Activated T-helper 1 cell treated with Interleukin-2 at 50 U/mL for 16 hours (primary cell): ENCODE data around the gene NCOA3.

Experiments used
- DNase-seq: peaks from one replicate; pipeline ENCODE4 v3.0.0-alpha.2; 2020; ENCODE audit warnings: low read depth

Gene NCOA3

DNA sequence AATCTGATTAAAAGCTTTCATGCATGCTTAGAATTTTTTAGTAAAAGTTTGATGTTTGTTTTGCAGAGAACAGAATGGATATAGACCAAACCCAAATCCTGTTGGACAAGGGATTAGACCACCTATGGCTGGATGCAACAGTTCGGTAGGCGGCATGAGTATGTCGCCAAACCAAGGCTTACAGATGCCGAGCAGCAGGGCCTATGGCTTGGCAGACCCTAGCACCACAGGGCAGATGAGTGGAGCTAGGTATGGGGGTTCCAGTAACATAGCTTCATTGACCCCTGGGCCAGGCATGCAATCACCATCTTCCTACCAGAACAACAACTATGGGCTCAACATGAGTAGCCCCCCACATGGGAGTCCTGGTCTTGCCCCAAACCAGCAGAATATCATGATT, 133.6 kb downstream of the NCOA3 start:
- no peak for DNase-seq

DNA sequence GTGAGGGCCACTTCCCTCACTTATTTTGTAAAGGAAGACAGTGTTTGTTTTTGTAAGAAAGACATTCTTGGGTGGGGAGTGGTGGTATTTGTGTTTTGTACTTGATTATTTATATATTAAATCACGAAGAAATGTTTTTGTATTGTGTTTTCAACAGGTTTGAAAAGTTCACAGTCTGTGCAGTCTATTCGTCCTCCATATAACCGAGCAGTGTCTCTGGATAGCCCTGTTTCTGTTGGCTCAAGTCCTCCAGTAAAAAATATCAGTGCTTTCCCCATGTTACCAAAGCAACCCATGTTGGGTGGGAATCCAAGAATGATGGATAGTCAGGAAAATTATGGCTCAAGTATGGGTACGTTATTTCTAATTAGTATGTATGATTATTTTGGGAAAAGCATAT, 137.2 kb downstream of the NCOA3 start:
- DNase-seq, result no peak

DNA sequence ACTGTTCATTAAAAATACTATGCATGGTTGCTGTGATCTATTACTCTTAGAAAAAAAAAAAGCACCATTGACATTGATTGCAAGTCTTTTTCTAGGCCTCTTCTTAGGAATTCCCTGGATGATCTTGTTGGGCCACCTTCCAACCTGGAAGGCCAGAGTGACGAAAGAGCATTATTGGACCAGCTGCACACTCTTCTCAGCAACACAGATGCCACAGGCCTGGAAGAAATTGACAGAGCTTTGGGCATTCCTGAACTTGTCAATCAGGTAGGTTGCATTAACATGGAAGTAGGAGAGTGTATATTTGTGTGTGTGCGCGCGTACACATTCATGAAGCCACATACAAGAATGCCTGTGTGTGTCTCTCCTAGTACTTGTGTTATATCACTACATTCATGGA, 140.4 kb downstream of the NCOA3 start:
- no peak for DNase-seq

DNA sequence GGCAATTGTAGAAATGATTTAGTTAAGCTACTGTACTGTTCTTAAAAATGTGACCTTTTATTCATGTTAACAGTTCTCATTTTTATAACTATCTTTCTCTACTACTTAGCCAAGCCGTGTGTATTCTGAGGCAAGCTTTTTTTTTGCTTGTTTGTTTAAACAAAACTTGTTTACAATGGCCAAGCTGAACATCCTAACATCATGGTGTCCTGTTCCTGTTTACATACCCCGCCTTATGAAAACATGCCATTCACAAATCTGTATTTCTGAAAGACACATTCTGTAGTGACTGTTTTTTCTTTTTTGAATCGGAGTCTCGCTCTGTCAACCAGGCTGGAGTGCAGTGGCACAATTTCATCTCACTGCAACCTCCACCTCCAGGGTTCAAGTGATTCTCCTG, 140.9 kb downstream of the NCOA3 start:
- no peak for DNase-seq

- DNase-seq, result no peak
These were observed 143.9 kb downstream of the NCOA3 start for GRCh38 chr20:47645632-47646031.

- DNase-seq, result no peak
These were observed 146.3 kb downstream of the NCOA3 start for GRCh38 chr20:47647994-47648393.

- DNase-seq, result no peak
These were observed 147.3 kb downstream of the NCOA3 start for GRCh38 chr20:47648943-47649342.

DNA sequence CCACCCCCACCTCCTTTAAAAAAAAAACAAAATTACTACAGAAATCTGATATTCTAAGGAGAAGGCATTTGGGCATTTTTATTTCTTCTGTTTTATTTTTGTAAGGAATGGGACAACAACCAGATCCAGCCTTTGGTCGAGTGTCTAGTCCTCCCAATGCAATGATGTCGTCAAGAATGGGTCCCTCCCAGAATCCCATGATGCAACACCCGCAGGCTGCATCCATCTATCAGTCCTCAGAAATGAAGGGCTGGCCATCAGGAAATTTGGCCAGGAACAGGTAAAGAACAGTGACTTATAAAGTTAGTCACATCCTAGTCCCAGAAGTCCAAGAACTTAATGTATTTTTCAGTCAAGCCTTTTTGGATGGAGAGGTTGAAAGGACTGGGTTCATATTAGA, 150.6 kb downstream of the NCOA3 start:
- no peak for DNase-seq

DNA sequence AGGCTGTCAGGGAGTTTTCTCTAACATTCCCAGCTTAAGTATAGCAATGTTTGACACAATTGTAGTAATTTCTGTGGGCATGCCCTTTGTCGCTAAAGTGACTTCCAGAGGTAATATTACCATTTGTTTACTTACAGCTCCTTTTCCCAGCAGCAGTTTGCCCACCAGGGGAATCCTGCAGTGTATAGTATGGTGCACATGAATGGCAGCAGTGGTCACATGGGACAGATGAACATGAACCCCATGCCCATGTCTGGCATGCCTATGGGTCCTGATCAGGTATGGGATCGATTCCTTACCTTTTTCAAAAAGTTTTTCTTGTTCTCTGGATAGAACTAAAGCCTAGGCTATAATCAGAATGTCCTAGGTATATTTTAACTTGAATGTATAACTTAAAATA, 151.1 kb downstream of the NCOA3 start:
- DNase-seq, result no peak

DNA sequence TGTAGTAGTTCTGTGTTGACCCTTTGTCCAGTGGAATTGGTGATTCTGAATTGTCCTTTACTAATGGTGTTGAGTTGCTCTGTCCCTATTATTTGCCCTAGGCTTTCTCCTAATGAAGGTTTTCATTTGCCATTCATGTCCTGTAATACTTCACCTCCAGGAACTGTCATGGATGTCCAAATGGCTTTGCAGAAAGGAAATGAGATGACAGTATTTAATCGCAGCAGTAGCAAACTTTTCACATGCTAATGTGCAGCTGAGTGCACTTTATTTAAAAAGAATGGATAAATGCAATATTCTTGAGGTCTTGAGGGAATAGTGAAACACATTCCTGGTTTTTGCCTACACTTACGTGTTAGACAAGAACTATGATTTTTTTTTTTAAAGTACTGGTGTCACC, 152.2 kb downstream of the NCOA3 start:
- no peak for DNase-seq

GRCh38 chr20:47654370-47654769, 152.7 kb downstream of the NCOA3 start:
- DNase-seq, result no peak

- DNase-seq, result no peak
These were observed 153.9 kb downstream of the NCOA3 start for GRCh38 chr20:47655635-47656034.

GRCh38 chr20:47656318-47656717, 154.6 kb downstream of the NCOA3 start:
- DNase-seq, result no peak

GRCh38 chr20:47659904-47660601, 158.4 kb downstream of the NCOA3 start:
- no peak for DNase-seq

DNA sequence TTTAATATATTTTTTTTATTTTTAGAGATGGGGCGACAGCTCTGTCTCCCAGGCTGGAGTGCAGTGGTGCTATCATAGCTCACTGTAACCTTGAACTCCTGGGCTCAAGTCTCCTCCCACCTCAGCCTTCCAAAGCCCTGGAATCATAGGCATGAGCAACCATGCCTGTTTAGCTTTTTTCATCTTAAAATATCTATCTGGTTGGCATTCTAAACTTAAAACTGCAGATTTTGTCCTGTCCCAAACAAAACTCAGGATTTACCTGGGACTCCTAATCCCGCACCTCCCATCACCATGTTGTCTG, 158.9 kb downstream of the NCOA3 start:
- no peak for DNase-seq

DNA sequence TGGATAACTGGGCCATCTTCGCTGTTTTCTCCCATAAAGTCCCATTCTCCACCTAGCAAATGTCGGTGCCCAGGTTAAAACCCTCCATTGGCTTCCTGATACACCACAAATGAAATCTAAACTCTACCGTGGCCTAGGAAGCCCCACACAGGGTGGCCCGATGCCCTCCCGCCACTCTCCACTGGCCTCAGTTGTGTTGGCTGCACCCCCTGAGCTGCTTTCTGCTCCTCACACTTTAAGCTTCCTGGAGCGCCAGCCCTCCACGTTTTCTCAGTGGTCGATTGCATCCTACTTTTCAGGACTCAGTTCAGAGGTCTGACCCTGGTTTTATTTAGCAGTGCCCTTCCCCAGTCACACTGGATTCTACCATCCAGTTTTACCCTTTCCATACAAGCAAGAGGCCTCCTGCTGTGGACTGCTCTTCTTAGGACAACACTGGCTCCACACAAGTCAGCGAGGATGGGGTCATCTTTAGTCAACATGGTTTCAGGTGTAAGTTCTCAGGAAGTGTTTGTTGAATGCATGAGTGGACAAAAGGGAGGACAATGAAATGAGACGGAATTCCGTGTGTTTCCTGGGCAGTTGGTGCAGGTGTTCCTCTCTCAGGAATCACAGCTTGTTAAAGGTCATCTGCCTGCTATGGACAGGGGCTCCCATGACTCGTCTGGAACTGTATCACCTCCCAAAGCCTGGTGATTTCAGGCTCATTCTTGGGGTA, 159.5 kb downstream of the NCOA3 start:
- no peak for DNase-seq

- DNase-seq, result no peak
These were observed 160.0 kb downstream of the NCOA3 start for GRCh38 chr20:47661714-47662113.

DNA sequence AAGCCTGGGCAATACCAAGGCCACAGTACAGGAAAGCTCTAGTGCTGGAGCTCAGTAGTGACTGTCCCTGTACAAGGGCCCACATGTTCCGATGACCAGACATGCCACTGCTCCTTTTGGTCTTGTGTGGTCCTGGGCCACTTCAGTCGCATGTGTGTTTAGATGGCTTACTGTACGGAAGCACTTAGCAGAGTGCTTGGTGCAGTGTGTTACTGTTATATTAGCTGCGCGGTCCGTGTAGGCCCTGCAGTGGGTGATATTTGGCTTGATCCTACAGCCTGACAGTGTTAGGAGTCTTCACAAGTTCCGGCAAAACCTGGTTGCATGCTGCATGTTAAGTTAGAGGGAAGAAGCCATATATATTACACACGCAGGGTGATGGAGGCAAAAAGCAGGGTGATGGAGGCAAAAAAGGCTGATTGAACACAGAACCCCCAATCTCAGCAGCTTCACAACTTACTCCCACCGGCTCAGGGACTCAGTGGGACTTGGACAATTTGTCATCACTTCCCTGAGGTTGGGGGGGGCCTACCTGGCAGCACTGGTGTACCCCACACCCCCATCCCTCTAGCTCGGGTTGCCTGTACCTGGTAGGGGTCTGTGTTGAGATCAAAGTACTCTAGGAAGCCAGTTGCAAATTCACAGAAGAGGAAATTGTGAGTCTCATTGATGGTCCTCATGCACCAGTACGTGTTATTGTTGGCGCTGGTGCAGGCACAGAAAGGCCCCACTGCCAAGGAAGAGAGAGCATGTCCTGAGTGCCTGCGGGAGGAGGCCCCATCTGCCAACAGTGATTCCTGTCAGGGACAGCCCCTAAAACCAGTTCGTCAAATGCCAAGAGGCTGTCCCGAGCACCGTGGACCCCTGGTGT, 161.0 kb downstream of the NCOA3 start:
- no peak for DNase-seq

GRCh38 chr20:47663354-47664067, 161.8 kb downstream of the NCOA3 start:
- peak; percentile 52 for DNase-seq

GRCh38 chr20:47664068-47664437, 162.4 kb downstream of the NCOA3 start:
- DNase-seq, result no peak

DNA sequence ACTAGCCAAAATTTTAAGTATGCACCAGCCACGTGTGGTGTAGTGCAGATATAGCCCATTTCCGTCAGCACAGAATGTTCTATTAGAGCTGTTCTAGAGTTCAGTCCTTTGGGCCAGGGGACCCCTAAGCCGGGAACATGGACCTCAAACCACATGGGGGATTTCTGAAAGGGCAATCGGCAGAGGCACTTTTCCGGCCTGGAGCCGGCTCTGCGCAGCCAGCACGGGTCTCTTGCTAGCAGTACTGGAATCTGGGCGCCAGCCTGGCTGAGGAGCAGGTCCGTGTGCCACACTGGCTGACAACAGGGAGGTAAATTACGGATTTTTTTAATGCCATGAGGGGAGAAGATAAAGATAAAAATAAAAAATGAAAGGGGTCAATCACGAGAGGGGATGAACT, 163.1 kb downstream of the NCOA3 start:
- no peak for DNase-seq

DNA sequence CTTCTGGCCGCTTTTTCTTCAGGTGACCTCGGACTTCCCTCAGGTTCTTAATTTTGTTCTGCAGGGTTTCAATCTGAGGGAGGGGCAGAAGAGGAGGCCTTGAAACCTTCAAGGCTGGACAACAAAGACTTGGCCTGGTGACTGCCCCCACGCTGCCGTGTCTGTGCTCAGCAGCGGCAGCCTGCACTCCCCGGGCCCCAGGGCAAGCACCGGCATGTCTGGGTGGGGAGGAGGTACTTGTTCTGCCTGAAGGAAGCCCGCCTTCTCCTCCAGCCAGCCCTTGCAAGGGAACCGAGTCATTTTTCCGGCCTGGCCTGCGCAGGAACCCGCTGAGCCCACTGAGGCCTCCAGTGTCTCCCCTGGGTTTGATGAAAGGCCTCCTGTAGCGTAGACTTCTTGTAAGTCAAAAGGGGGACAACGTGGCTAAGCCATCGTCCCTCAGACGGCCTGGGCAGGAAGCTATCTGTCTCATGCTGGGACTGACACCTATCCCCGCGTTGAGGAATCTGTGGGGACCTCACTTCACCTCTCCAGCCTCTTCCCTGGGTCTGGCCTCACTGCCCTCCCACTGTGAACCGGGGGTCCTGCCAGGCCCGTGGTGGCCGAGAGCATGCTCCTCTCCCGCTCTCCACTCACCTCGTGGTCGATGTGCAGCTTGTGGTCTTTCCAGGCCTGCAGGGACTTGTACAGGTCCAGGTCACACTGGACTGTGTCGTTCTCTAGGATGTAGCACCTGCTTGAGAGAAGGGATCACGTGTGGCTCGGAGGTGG, 163.7 kb downstream of the NCOA3 start:
- no peak for DNase-seq
